Astrocyte of the cerebellum (primary cell): Measurements from ENCODE around the gene TTI1.

Experiments
- DNase-seq: peaks from one replicate; pipeline ENCODE4 v3.0.0-alpha.2; 2011; ENCODE audit warnings: low read depth
- H3K4me3 ChIP-seq: 2 replicates; pipeline ENCODE4 v1.5.1; 2011; ENCODE audit warnings: mild to moderate bottlenecking, low read depth, low read length, moderate library complexity
- CTCF ChIP-seq: IDR thresholded peaks from 2 replicates; pipeline ENCODE4 v1.5.1; 2012; ENCODE audit warnings: low read length, low read depth, moderate library complexity, mild to moderate bottlenecking; ENCODE audit errors: missing control alignments
- in situ Hi-C: cut with HindIII; loops from 2 replicates; pipeline ENCODE4 v1.10.0; 2017; ENCODE audit warnings: low sequenced_read_pairs

TTI1 gene

GRCh38 chr20:37956107-37956585 is 77.1 kb downstream of the TTI1 start:
- H3K4me3 ChIP-seq = no peak overlapping the region
- no peak for DNase-seq
- in situ Hi-C loops = no loop called here
- TF ChIP-seq CTCF = no peak

- no peak for TF ChIP-seq CTCF
- DNase-seq = no peak
- in situ Hi-C loops = no loop called here
- no peak overlapping the region for H3K4me3 ChIP-seq
Measured at GRCh38 chr20:37955511-37955910, 77.7 kb downstream of the TTI1 start.

- TF ChIP-seq CTCF = no peak
- in situ Hi-C loops = no loop called here
- DNase-seq = no peak
- no peak overlapping the region for H3K4me3 ChIP-seq
Measured at GRCh38 chr20:37954626-37955025, 78.6 kb downstream of the TTI1 start.

DNA sequence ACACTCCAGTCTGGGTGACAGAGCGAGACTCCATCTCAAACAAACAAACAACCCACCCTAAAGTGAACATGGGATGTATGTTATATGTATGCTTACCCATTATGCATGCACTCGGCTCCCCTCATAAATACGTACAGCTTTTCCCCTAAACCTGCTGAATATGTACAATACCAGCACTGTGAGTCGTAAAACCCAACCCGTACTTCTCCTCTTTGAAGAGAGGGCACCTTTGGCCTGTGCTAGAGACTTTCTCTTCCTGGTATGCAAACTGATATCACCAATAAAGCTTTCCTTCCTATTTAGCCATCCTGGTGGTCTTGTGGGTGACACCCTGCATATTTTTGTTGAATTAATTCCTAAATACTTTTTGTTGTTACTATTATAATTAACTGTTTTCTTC is 79.1 kb downstream of the TTI1 start:
- no peak for TF ChIP-seq CTCF
- in situ Hi-C loops = no loop called here
- DNase-seq = no peak
- no peak overlapping the region for H3K4me3 ChIP-seq

GRCh38 chr20:37948956-37949355 is 84.3 kb downstream of the TTI1 start:
- no peak for TF ChIP-seq CTCF
- in situ Hi-C loops = no loop called here
- no peak for DNase-seq
- H3K4me3 ChIP-seq = no peak overlapping the region

DNA sequence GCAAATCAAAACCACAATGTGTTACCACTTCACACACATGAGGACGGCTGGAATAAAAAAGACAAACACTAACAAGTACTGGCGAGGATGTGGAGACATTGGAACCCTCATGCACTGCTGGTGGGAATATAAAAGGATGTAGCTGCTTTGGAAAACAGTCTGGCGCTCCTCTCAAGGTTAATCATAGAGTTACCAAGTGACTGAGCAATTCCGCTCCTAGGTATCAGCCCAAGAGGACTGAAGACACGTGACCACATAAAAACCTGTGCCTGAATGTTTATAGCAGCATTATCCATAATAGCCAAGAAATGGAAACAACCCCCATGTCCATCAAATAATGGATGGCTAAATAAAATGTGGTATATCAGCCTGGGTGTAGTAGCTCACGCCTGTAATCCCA is 85.3 kb downstream of the TTI1 start:
- no peak for TF ChIP-seq CTCF
- H3K4me3 ChIP-seq = no peak overlapping the region
- in situ Hi-C loops = no loop called here
- no peak for DNase-seq

DNA sequence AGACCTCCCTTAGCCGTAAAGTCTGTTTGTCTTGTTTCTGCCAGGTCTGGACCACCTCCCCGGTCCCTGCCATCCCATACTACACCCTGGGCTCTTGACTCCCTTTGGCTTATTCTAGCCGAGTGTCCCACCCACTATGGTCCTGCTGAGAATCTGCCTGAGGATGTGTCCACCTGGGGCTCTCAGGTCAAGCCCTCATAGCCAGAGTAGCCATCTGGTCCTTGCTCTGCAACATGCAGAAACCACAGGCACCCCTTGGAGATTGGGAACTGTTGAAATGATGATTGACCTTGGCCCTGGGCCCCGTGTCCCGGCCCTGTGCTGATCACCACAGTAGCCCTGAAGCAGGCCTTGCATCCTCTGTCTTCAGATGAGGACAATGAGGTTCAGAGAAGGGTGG is 86.3 kb downstream of the TTI1 start:
- DNase-seq = no peak
- TF ChIP-seq CTCF = no peak
- in situ Hi-C loops = no loop called here
- H3K4me3 ChIP-seq = no peak overlapping the region
